ENCODE results near the gene ACBD3. TPM values are rescaled to one million over a fixed set of nuclear protein-coding genes. Genes with fewer than 3 reads are reported as not detected.

Gene ACBD3
- total RNA-seq, 4 donors from 2014 or later: 30.0 to 48.8 (median 34.3) TPM

DNA sequence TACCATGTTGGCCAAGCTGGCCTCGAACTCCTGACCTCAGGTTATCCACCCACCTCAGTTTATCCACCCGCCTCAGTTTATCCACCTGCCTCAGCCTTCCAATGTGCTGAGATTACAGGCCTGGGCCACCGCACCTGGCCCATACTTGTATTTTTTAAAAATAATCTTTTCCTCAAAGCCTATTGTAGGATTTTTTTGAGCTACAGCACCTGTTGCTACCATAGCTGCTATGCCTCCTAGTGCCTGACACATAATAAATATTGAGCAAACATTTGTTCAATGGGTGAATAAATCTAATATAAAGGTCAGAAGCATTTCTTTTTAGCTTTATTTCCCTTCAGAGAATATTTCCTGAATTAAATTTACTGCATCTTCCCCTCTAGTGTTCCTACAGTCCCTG is 15.7 kb upstream of the ACBD3 start:
- WGBS, 2 donors (ENCODE audit: low coverage in 1 of 2): 88% methylated on average over 3 of the region's 3 CpGs; no CpG with 5 or more reads in 1 of the 2 donors
- TF ChIP-seq, protein P1, sequence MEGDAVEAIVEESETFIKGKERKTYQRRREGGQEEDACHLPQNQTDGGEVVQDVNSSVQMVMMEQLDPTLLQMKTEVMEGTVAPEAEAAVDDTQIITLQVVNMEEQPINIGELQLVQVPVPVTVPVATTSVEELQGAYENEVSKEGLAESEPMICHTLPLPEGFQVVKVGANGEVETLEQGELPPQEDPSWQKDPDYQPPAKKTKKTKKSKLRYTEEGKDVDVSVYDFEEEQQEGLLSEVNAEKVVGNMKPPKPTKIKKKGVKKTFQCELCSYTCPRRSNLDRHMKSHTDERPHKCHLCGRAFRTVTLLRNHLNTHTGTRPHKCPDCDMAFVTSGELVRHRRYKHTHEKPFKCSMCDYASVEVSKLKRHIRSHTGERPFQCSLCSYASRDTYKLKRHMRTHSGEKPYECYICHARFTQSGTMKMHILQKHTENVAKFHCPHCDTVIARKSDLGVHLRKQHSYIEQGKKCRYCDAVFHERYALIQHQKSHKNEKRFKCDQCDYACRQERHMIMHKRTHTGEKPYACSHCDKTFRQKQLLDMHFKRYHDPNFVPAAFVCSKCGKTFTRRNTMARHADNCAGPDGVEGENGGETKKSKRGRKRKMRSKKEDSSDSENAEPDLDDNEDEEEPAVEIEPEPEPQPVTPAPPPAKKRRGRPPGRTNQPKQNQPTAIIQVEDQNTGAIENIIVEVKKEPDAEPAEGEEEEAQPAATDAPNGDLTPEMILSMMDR (IDR thresholded peaks at IDR 0.05): no peak
- TF ChIP-seq POLR2A (IDR thresholded peaks at IDR 0.05) (no peak), EP300 (IDR thresholded peaks at IDR 0.05) (no peak), POLR2AphosphoS5 (IDR thresholded peaks at IDR 0.05) (no peak)
- no peaks in the 10 kb centered on the region for H3K36me3 ChIP-seq
- no peaks in the 10 kb centered on the region for H3K9me3 ChIP-seq
- H3K4me3 ChIP-seq: no peak overlapping the region
- no peak for ATAC-seq
- no peak overlapping the region for H3K27ac ChIP-seq
- no peaks in the 10 kb centered on the region for H3K4me1 ChIP-seq
- peaks cover 11% of the 10 kb centered on the region for H3K27me3 ChIP-seq

DNA sequence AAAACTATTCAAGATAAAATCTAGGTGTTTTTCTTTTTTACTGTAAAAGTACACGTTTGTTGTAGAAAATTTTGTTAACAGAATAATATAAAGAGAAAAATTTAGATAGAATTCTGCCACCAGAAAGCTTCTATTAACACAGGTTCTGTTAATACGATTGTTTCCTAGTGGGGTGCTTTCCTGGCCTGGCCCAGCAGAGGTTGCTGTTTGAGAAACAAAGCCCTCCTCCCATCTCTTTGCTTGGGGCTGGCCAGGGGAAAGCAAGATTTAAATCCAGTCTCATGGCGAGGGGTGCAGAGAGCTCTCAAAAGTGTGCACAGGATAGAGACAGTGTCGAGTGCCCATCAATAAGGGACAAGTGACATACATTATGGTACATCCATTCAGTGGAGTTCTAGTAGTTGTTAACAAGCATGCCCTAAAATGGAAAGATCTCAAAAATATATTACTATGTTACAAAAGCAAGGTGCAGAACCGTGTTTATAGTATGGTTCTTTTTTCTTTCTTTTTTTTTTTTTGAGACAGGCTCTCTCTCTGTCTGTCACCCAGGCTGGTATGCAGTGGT is 14.6 kb upstream of the ACBD3 start:
- Histone ChIP-seq H3K27me3 (peaks cover 11% of the 10 kb centered on the region), H3K36me3 (no peaks in the 10 kb centered on the region), H3K9me3 (no peaks in the 10 kb centered on the region), H3K4me1 (no peaks in the 10 kb centered on the region), H3K4me3 (no peak overlapping the region), H3K27ac (no peak overlapping the region)
- WGBS, 2 donors (ENCODE audit: low coverage in 1 of 2): 59 to 75% methylated on average over 4 to 5 of the region's 5 CpGs
- ATAC-seq: no peak
- TF ChIP-seq, protein P1 (IDR thresholded peaks at IDR 0.05): no peak
- TF ChIP-seq POLR2A (IDR thresholded peaks at IDR 0.05) (no peak), EP300 (IDR thresholded peaks at IDR 0.05) (no peak), POLR2AphosphoS5 (IDR thresholded peaks at IDR 0.05) (no peak)

DNA sequence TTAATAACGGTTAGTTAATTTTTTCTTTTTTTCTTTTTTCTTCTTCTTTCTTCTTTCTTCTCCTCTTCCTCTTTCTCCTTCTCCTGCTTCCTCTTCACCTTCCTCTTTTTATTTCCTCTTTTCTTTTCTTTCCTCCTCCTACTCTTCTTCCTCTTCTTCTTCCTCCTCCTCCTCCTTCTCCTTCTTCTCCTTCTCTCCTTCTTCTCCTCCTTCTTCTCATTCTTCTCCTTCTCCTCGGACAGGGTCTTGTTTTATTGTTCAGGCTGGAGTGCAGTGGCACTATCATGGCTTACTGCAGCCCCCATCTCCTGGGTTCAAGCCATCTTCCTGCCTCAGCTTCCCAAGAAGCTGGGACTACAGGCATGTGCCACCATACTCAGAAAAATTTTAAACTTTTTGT is 13.4 kb upstream of the ACBD3 start:
- no peak overlapping the region for H3K27ac ChIP-seq
- no peak for ATAC-seq
- no peaks in the 10 kb centered on the region for H3K36me3 ChIP-seq
- H3K4me1 ChIP-seq: no peaks in the 10 kb centered on the region
- H3K9me3 ChIP-seq: no peaks in the 10 kb centered on the region
- TF ChIP-seq, protein P1 (IDR thresholded peaks at IDR 0.05): no peak
- TF ChIP-seq POLR2A (IDR thresholded peaks at IDR 0.05): no peak
- TF ChIP-seq EP300 (IDR thresholded peaks at IDR 0.05): no peak
- no peak for TF ChIP-seq POLR2AphosphoS5 (IDR thresholded peaks at IDR 0.05)
- 72 to 78% methylated on average over 1 to 2 of the region's 2 CpGs for WGBS, 2 donors (ENCODE audit: low coverage in 1 of 2)
- no peak overlapping the region for H3K4me3 ChIP-seq
- H3K27me3 ChIP-seq: peaks cover 11% of the 10 kb centered on the region

DNA sequence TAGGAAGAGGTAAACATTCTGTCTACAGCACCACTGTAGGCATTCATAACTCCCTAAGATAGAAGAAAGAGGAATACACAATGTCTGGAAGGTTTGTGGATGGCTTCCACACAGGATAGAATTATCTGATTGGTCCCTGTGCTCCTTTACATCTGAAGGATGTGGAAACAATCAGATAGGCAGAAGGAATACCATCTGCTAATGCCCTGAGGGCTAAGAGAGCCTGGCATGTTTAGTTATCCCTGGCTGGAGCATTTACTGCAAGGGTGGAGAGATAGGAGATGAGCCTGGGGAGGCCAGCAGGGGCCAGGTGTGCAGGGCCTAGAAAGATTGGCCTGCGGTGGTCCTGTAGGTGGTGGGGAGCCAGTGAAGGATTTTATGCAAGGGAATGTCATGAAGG is 8.6 kb upstream of the ACBD3 start:
- 62% methylated on average over 1 of the region's 1 CpG; no CpG with 5 or more reads in 1 of the 2 donors for WGBS, 2 donors (ENCODE audit: low coverage in 1 of 2)
- Histone ChIP-seq H3K4me3 (no peak overlapping the region), H3K9me3 (no peaks in the 10 kb centered on the region), H3K27me3 (peaks cover 11% of the 10 kb centered on the region), H3K4me1 (no peaks in the 10 kb centered on the region), H3K27ac (no peak overlapping the region), H3K36me3 (no peaks in the 10 kb centered on the region)
- TF ChIP-seq POLR2AphosphoS5 (IDR thresholded peaks at IDR 0.05): no peak
- TF ChIP-seq, protein P1 (IDR thresholded peaks at IDR 0.05): no peak
- no peak for TF ChIP-seq EP300 (IDR thresholded peaks at IDR 0.05)
- no peak for TF ChIP-seq POLR2A (IDR thresholded peaks at IDR 0.05)
- ATAC-seq: no peak

DNA sequence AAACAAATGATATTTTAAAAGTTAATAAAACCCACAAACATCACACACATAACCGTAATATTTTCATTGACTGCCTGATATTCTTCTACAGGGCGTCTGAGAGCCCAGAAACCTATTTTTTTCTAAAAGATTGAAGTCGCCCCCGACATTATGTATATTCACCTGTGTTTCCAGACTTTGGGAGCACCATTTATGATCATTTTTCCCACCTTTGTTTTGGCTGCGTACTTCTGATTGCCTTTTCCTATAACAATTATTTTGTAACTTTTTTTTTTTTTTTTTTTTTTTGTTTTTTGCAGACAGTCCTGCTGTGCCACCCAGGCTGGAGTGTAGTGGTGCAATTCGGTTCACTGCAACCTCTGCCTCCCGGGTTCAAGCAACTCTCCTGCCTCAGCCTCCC is 839 bp upstream of the ACBD3 start:
- Histone ChIP-seq H3K4me3 (peak overlapping the region in 1 of 2 donors; percentile 100), H3K9me3 (no peaks in the 10 kb centered on the region), H3K27ac (peak overlapping the region in 3 of 4 donors; percentile 94 to 96 (median 96)), H3K4me1 (peaks cover 0 to 39% (median 16%) of the 10 kb centered on the region in 3 donors), H3K36me3 (no peaks in the 10 kb centered on the region), H3K27me3 (no peaks in the 10 kb centered on the region)
- WGBS, 2 donors (ENCODE audit: low coverage in 1 of 2): 76 to 81% methylated on average over 5 of the region's 7 CpGs
- ATAC-seq: no peak
- TF ChIP-seq POLR2A (IDR thresholded peaks at IDR 0.05) (no peak), EP300 (IDR thresholded peaks at IDR 0.05) (no peak), POLR2AphosphoS5 (IDR thresholded peaks at IDR 0.05) (no peak)
- TF ChIP-seq, protein P1 (IDR thresholded peaks at IDR 0.05): no peak

Measured in gastroesophageal sphincter (tissue), 4 donors.